GM19023 (cell line): Measurements from ENCODE around the gene SPACA4.

ENCODE experiments used
- ATAC-seq: cut with Tn5 transposase; IDR thresholded peaks from one replicate; pipeline ENCODE4 v1.9.1; 2021; ENCODE audit warnings: mild to moderate bottlenecking, moderate library complexity; ENCODE audit not compliant: unreplicated experiment

Gene SPACA4

DNA sequence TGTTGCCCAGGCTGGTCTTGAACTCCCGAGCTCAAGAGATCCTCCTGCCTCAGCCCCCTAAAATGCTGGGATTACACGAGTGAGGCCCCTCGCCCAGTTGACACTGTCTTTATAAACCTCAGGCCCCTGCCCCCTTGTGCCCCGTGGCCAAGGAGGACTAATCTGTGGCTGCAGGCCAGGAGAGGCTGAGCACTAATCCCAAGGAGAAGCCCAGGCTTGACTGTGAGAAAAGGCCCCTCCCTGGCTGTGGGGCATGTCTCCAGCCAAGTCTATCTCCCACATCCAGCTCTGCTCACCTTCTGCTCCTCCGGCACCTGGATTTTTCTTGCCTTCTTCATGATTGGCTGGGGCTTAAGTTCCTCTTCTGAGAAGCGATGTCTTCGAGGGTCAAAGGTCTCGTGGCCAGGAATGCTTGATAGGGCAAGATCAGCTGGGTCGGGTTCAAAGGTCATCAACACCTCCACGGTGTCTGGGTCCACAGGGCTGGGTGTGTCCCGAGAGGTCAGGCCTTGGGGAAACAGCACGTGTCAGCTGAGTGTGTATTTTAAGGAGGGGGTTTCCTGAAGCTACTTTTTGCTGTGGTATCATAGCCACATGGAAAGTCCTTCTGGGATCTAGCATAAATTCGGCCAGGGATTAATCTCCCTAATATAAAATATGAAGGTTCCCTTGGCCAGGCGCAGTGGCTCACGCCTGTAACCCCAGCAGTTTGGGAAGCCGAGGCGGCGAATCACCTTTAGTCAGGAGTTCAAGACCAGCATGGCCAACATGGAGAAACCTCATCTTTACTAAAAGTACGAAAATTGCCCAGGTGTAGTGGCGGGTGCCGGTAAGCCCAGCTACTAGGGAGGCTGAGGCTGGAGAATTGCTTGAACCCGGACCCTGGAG is 26.9 kb downstream of the SPACA4 start:
- no peak for ATAC-seq

- ATAC-seq = no peak
Measured at GRCh38 chr19:48634036-48634342, 27.4 kb downstream of the SPACA4 start.

DNA sequence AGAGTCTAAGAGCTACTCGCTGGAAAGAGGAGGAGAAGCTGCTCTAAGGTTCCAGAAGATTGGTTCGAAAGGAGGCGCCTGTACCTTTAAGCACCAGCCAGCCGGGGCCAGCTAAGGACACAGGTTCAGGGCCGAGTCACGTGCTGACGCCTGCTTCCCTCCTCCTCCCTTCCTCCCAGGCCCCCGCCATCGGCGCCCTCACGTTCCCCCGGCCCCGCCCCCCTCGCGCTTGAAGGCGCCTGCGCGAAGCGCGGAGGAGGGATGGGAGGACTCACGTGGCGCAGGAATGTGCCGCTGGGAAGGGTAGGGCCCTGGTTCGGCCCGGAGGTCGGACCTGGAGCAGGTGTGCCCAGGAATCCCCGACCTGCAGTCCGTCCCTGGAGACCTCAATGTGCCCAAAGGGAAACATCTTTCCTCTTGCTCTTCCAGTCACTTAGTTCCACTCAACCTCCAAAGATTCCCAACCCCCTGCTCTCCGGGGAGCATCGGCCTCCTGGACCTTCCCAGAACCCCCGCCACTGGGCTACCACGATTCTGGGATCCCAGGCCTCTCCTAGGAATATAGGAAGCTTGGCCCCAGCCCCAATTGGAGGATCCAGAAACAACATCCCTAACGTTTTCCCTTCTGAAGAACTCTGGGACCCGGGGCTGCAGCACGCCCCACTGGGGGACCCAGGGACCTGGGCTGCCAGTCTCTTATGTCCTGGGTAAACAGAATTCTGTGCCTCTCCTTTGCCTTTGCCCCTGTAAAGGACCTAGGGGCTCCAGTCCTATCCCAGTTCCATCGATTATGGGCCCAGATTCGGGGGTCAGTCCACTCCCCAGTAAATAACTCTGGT is 28.1 kb downstream of the SPACA4 start:
- no peak for ATAC-seq

DNA sequence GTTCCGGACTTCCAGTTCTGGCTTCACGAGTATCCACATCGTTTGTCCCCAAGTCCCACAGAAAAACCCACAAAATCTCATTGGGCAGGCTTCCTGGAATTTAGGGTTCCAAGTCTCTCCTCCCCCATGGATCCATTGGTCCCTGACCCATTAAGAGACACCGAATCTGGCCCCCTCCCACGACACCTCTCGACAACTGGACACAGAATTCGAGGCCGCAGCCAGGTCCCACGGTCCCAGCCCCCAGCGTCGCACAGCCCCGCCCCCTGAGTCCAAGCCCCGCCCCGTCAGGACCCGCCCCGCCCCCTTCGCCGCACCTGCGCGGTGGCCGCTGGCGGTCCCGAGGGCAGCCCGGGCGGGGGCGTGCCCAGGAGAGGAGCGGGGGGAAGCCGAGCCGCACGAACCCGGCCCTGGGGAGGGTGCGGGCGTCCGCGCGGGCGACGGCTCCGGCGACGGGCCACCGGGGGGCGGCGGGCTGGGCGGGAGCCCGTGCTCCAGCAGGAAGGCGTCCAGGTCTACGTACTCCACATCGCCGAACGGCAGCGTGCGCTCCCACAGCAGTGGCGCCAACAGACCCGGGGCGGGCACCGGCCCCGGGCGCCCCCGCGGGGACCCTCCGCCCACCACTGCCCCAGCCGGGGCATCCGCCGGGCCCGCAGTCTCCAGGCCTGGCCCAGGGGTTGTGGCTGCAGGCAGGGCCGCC is 28.9 kb downstream of the SPACA4 start:
- ATAC-seq = no peak

DNA sequence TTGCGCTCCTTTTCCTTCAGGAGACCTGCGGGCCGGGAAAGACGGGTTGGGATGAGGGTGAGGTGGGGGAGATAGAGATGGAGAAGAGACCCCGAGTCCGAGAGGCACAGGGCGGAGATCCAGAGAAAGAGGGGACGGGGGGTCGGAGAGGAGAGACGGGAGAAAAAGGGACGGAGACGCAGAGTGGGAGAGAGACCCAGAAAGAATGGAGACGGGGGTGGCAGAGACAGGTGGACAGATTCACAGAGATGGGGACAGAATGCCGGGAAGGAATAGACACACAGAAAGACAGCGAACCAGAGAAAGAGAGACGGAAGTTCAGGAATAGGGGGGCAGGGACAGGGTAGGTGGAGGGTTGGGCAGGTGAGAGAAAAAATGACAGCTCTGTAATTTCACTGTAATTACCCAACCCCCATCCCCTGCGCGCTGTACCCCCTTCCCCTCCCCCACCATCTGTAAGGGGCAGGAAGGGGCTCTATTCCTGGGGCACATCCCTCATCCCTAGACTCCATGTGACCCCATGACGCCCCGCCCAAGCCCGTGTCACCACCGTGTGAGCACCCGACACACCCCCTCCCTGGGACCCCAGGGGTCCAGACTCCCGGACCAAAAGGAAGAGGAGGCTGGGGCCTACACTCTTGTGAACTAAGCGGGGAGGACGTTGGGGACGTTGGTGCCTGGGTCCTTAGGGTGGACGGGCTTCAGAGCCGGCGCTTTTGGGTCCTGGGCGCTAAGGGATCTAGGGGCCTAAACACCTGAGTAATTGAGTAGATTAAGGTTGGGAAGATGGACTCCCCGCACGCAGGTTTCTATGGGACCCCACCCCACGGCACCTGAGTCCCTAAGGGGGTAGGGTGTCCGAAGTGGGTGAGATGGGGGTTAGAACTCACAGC is 29.7 kb downstream of the SPACA4 start:
- ATAC-seq = no peak

GRCh38 chr19:48636859-48637448 is 30.4 kb downstream of the SPACA4 start, which contains the start of gene DBP:
Gene DBP, minus strand, starts transcription at chr19:48637379. Its CDS starts 385 bp downstream, at chr19:48636994.
- no peak for ATAC-seq

DNA sequence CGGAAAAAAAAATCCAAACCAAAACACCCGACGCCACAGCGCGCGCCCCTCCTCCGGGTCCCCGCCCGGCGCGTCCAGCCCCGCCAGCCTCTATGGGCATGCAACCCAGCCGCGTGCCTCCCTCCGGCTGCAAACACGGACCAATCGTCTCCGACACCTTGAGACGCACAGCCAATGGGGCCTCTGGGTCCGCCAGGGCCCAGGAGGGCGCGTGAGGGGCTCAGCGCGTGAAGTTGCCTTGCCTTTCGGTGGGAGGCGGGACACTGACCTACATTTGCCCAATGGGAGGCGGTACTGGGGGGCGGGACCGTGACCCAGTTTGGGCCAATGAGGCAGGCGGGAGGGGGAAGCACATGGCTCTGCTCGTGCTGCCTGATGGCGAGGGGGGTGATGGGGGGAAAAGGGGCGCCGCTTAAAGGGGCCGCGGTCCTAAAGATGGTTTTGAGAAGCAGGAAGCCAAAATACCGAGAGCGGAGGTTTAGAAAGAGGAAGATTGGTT is 31.0 kb downstream of the SPACA4 start:
- peak; percentile 70 for ATAC-seq

DNA sequence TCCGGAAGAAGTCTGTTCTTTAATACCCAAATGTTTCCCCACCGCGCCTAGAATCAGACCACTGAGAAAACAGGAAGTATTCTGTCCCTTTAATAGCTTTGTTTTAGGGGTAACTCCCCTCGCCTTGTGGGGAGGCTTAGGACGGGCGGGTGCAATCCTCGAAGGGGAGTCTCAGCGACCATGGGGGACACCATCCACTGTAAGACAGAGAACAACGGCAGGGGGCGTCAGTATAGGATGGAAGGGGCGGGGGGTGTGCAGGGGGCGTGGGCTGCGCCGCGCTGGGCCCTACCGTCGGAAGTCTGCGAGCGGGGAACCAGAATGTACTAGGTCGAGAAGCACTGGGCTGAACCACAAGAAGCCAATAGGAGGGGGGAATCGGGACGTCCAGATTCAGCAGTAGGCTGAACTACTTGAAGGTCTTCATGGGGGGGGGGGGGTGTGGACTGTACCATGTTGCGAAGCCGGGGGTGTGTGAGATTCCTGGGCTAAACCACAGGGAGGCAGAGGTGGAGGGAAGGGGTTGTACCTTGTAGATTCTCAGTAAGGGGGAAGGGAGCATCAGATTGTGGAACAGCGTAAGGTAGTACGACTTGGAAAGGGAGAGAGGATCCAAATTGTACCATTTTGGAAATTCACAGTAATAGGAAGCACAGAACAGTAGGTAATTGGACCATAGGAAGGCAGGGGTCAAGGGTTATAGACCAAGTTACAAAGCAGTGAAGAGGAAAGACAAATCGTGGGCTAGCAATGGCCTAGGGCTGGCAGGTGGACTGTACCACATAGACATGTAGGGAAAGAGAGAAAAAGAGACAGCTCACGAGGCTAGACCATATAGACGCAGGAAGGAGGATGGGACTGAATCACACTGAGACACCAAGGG is 31.6 kb downstream of the SPACA4 start:
- ATAC-seq = peak; percentile 4

DNA sequence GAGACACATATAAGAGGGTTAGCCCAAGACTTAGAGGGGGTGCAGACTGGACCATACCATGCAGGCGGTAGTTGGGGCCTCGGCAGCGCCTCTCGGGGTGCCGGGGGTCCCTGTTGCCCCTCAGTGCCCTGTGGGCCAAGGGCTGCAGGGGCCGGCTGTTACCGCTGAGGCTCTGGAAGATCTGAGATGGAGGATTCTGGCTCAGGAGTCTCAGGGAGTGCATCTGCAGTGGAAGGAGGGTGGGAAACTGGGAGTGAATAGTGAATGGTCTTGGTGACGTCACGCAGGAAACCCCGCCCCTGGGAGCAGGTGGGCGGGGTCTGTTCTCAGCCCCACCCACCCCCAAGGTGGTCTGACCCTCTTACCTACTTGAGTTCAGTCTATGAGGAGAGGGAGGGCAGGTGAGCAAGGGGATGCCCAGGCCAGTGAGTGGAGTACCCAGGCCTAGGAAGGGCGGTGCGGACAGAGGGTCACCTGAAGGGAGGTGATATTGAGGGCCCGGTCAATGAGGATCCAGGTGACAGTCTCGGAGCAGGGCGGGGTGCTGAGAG is 32.4 kb downstream of the SPACA4 start:
- ATAC-seq = no peak

- ATAC-seq = no peak
Measured at GRCh38 chr19:48639483-48640375, 33.2 kb downstream of the SPACA4 start.

GRCh38 chr19:48641850-48642249 is 35.3 kb downstream of the SPACA4 start:
- no peak for ATAC-seq

DNA sequence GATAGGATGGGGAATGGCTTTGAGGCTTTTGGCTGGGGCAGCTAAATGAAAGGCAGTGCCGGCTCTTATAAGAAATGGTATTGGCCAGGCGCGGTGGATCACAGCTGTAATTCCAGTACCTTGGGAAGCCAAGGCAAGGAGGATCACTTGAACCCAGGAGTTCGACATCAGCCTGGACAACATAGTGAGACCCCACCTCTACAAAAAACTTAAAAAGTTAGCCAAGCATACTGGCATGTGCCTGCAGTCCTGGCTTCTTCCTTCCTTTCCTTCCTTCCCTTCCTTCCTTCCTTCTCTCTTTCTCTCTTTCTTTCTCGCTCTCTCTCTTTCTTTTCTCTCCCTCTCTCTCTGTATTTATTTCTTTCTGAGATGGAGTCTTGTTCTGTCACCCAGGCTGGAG is 36.3 kb downstream of the SPACA4 start:
- ATAC-seq = no peak

GRCh38 chr19:48644355-48644754 is 37.8 kb downstream of the SPACA4 start:
- no peak for ATAC-seq

GRCh38 chr19:48644839-48645619 is 38.5 kb downstream of the SPACA4 start:
- ATAC-seq = no peak

DNA sequence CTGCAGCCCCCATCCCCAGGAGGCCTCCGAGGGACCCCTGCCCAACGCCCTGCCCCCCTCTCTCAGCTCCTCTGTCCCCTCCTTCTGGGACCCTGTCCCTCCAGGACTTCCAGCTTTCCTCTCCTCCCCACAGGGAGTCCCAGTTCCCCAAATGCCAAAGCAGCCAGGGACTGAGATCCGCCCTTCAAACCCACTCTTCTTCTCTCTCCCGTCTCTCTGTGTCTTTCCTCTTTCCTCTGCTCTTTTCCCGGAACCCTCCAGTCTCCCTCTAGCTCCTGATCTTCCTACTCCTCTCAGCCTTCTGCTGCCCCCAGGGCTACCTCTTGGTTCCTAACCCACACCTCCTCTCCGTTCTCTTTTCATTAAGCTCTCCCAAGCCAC is 39.1 kb downstream of the SPACA4 start:
- no peak for ATAC-seq

DNA sequence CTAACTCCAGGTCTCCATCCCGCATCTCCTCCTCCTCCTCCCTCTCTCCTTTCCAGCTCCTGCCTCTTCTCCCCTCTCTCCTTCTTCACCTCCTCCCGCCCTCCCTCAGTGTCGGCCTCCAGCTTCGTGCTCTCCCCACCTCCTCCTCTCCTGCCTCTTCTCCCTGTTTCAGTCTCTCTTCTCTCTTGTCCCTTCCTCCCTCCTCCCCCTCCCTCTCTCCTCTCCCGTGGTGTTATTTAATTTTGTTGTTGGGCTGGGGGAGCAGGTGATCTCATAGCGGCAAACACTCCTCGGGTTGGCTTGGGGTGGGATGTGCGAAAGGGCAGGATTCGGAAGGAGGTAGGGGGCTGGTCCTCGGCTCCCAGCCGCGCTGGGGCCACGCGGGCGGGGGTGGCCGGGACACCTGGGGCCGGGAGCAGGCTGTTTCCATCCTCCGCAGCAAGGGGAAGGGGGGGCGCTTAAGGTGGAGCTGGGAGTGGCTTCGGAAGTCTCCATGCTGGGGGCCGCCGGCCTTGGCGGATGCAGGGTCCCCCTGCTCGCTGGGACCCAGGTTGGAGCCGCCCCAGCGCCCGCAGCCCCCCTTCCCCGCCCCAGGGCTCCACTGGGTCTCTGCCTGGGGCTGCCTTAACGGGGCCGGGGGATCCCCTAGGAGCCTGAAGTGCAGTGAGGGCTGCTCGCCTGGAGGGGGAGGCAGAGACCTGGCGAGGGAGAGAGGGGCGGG is 39.6 kb downstream of the SPACA4 start, which contains the start of gene CA11:
TSS of gene CA11 (minus strand) at position 187 of the 721 bp plus-strand sequence. CDS start 555 bp downstream, outside the sequence.
- ATAC-seq = peak; percentile 79
